ENCODE data around the gene HRH3. TPM values are rescaled to one million over a fixed set of nuclear protein-coding genes. Genes with fewer than 3 reads are reported as not detected.

Gene HRH3
- polyA plus RNA-seq, 5 donors = 0.06 TPM; not detected in 4

DNA sequence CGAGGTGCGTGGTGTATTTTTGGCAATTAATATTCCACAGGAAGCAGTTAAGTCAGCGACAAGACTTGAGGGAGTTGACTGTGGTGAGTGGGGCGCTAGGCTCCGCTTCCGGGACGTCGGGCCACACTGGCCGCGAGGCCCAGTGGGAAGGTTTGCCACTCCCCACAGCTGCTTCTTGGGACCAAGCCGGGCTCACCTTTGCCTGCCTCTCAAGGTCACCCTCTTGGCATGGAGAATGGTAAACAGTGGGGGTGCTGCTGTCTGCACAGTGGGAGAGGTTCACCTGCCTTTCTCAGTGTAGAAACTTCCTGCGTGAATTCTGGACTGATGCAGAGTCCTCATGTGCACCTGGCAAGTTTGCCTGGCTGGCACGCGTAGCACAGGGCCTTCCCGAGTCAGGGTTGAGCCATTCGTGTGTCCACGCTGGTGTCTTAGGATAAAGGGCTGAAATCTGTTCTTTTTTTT, 24.6 kb upstream of the HRH3 start:
- no peak for DNase-seq

DNA sequence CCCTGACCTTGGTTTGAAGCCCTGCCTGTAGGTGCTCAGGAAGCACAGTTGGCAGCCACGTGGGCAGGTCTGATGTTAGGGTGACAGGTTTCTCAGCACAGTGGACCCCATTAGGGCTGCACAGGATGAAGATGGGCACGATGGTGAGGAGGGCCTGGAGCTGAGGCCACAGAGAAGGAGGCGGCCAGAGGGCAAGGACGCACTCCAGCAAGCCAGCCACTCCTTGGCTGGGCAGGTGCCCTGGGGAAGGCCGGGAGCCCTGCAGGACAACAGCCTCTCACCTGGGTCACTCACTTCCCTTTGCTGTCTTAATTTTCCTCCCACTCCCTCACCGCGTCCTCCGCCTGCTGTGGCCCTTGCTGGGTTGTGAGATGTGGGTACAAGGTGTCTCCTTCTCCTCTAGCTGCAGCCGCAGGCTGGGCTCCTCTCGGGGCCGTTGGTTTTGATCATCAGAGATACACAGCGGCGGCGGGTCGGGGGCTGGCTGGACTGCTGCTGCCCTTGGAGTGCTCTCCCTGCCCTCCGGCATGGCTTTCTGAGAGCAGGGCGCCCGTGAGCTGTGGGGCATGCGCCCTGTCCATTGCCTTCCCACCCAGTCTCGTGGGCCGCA, 23.9 kb upstream of the HRH3 start:
- no peak for DNase-seq

DNA sequence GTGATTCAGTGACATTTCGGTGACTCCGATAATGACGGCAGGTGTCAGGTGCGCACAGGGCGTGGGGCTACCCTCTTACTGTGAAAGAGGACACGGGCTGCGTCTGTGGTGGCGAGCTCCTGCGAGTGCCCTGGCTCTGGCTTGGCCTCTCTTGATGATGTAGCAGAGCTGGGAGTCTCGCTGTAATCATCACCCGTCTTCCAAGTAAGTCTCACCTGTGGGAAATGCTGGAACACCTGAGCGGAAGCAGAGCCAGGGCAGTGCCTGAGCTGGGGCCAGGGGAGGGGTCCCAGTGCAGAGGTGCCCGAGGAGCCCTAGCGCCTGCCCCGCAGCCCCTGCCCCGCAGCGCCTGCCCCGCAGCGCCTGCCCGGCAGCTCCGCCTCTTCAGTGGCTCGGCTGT, 23.0 kb upstream of the HRH3 start:
- DNase-seq = no peak

DNA sequence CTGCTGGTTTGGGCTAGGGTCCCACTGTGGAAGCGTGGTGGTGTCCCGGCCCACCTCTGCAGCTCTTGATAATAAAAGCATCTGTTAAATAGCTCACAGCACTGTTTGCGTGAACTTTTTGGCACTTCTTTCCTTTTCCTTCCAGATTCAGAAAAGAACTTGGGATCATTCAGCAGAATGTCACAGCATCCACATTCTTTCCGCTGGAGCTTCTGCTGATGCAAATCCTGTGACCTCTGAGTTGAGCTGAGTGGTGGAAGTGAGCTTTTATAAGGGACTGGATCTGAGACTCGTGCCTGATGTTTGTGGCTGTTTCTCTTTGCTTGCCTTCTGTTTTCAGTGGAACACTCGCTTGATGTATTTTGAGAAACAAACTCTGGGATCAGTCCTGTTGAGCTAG, 22.1 kb upstream of the HRH3 start:
- no peak for DNase-seq

DNA sequence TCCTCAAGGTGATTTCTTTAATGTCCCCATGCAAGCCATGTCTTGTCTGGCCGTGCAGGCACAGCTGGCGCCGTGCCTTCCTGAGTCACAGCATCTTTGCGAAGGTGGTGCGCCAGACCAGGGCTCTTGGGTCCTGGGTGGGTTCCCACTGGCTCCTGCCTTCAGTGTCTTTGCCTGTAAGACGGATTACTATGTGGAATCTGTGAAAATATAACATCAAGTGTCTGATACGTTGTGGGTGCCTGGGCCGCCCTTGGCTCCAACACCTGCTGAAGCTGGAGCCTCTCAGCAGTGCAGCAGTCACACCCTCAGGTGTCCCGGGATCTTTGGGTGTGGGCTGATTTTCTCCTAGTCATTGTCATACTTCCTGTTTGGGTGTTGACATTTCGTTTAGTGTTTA, 21.4 kb upstream of the HRH3 start:
- no peak for DNase-seq

DNA sequence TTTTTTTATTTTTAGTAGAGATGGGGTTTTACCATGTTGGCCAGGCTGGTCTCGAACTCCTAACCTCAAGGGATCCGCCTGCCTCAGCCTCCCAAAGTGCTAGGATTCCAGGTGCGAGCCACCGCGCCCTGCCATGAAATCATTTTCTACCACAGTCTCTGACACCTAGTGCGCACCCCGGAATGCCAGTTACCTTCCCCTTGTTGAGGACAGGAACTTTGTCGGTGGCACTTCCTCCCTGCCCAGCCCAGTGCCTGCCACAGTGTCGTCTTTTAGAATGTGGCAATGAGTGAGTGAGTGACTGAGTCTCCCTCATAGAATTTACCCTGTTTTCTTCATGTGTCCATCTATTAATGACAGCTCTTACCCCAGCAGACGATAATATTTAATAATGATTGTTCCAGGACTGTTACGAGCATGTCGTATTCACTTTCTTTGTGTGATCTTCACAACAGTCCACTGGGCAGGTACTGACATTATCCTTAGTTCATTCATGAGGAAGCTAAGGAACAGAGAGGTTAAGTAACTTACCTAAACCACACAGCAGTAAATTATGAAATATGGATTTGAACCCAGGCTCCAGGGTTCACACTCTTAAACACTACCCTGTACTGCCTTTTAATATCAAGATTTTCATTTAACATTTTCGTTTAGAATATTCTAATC, 20.1 kb upstream of the HRH3 start:
- no peak for DNase-seq

DNA sequence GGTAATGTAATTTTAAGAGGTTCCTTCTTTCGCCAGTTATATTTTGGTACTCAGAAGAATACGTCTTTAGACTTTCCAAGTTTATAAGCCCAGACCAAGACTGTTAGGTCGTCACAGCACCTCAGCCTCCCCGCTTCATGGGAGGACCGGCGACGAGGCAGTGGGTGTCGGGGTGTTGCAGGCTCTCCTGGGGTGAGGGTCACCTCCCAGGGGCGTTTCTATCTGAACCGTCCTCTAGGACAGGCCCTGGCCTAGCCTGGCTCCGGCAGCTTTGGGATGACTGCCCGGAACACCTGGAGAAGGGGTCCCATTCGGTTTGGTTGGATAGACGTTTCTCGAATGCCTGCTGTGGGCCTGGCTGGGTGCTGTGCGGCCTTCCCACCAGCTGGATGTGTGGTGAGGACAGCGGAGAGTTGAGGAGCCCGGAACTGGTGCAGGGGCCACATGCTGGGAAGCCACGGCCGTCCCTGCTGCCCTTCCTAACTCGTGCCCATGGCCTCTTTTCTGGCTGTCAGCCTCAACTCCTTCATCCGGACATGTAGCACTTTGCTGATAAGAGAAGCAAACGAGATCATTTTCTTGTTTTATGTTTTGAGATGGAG, 19.3 kb upstream of the HRH3 start:
- no peak for DNase-seq

DNA sequence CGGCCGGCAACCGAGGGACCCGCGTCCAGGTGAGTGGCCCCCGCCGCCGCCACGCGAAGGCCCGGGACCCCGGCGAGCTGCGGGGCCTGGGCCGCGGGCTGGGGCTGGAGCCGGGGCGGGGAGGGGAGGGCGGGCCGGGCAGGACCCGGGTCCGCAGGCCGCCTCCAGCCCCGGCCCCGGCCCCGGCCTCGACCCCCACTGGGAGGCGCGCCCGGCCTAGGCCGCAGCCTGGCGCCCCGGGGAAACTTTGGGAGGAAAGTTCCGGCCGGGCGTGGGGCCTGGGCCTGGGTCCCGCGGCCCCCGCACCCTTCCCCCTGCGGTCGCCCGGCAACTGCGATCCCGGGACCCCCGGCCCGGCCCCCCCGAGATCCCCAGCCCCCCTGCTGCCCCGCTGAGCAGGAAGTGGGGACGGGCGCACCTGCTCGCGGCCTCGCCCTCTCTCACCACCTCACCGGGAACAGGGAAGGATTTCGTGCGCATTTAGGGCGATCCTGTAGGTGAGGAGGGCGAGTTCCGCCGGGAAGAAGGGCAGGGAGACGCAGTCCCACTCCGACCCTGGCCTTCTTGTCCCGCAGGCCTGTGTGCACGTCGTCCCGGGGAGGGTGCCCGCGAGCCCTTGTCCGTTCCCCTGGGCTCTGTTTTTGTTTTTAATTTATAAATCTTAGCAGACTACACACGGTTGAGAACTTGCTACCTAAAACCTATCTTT, 18.6 kb upstream of the HRH3 start:
- no peak for DNase-seq

DNA sequence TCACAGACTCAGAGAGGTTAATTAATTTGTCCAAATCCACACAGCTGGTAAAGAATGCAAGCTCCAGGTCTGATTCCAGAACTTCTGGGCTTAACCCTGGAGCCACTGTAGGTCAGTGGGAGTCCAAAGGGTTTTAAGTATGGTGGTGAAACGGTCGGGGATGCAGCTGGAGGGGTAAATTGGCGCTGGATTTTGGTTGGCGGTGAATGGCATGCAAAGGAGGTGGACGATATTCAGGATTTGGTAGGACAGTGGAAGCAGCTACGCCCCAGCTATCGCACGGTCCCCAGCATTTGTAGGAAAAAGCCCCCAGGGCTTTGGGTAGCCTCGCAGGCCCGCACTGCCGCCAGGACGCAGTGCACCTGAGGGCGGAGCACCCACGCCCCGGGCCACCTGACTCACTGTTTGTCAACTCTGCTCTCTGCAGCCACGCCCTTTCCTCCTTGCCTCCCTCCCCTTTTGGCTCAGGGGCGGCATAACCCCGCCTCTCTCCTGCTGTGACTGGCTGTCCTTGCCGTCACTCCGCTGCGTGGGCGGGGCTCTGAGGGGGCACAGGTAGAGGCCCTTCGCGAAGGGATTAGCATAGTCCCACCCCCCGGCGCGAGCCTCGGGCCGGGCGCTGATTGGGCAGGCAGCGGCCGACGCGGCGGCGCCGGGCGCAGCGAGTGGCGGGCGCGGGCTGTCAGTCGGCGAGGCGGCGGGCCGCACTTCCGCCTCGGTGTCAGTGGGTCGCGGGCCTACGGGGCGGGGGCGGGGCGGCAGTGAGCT, 17.9 kb upstream of the HRH3 start, which contains the start of gene OSBPL2:
TSS of gene OSBPL2 (plus strand) at position 721 of the 768 bp plus-strand sequence. CDS start 17,664 bp downstream, outside the sequence.
- peak; percentile 99 for DNase-seq

DNA sequence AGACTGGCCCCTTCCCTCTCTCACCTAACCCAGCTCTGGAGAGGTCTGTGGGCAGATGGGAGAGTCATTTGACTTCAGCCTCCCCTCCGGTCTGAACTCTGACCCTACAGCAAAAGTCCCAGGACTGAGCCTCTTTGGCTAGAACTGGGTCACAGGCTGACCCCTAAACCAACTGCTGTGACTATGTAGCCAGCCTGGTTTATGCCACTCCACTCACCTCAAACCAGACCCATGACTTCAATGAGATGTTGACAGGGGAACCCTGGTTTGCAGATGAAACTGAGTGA, 17.4 kb upstream of the HRH3 start:
- DNase-seq = no peak

DNA sequence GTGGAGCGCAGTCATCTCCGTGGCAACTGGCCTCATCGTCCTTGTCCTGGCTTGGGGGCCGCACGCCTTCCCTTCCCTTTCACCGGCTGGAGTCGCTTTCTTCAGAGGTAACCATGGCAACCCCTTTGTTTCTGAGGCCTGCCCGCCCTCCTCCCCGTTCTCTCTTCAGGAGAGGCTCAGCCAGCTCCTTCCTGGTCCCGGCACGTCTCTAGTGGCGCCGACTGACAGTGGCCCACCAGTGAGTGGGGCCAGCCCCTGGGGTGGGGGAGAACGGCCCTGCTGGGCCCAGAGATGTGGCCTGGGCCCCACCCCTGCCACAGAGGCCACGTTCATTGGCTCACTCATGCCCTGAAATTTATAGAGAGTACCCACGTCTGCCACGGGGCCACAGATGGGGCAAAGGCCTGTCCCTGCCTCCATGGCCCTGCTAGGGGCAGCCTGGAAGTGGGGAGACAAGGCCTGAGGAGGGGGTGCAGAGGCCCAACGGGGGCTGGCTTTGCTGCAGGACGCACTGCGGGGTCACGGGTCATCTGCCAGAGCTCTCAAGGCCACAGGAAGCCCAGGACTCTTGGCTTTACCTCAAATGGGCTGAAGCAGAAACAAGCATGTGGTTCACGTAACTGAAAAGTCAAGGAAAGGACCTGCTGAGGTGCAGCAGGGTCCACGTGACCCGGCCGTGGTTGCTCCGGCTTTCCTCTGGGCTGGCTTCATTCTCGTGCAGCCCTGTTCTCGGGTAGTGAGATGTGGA, 16.9 kb upstream of the HRH3 start:
- peak in 1 of 2 donors; percentile 35 for DNase-seq

DNA sequence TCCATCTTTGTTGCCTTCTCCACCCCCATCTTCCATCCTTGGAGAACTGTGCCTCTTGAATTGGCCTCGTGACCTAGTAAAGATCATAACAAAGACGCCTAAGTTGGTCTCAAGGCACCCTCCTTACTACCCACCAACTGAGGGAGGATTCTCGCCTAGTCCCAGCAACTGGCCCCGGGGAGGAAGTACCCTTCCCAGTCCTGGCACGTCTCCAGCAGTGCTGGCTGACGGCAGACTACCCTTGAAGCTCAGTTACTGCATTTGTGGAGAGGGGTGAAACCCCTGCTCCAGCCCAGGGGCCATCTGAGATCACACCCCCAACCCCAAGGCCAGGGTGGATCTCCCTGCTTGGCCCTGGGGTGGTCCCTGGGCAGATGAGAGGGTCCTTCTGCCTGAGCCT, 16.1 kb upstream of the HRH3 start:
- DNase-seq = no peak

DNA sequence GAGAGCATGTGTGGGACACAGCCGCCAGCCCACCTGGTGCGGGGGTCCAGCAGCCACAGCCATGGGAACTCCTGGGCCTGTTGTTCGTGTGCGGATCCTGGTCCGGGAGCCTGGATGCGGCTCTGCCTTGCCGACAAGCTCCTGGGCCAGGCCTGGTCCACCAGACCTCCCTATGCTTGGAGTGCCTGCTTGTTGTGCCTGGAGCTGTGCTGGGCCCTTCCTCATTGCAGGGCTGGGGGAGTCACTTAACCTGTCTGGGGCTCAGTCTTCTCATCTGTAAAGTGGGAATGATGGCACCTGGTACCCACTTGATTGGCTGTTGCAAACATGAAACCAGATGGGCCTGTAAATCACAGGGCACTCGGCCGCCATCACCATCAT, 15.7 kb upstream of the HRH3 start:
- no peak for DNase-seq

DNA sequence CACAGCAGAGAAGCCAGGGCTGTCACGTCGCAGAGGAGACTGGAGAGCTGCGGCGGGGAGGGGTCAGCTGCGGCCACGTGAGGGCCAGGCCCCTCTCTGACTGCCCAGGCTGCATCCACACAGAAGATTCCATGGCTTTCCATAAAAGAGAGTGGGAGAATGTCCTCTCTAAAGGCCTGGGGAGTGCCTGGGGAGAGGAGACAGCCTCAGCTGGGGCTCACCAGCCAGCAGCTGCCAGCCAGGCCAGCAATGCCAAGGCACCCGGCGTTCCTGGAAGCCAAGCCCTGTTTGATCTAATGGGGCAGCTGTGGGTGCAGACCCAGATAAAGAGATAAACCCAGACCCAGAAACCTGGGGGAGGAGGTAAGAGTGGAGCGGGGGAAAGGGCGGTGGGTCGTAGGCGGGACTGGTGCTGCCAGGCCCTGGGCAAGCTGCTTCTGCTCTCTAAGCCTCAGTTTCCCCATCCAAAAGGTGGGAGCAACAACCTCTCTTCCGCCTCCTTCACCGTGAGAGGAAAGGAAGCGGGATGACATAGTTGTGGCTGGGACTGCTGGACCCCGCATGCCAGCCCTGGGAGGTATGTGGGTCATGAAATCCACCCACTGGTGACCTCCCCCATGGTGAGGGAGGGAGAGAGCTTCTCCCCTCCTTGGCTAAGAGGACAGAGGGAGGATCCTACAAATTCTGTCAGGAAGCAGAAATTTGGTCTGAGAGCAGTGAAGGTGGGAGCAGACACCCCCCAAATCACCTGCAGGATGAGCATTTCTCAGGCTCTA, 15.1 kb upstream of the HRH3 start:
- no peak for DNase-seq

DNA sequence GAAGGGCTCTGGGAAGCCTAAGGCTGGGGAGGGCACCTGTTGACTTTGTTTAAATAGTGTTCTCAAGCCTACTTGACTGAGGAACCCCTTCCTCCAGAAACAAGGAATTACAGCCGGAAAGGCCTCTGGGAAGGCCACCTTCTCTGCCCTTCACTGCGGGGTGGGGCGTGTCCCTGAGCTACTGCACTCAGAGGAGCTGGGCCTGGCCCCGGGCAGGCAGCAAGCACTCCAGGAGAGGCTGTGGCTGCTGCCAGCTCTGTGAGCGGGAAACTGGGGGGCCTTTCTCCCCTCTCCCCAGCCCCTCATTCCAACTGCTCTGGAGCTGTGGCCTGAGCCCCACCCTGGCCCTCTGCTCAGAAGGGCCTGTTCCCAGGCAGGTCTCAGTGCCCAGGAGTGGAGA, 14.3 kb upstream of the HRH3 start:
- no peak for DNase-seq

DNA sequence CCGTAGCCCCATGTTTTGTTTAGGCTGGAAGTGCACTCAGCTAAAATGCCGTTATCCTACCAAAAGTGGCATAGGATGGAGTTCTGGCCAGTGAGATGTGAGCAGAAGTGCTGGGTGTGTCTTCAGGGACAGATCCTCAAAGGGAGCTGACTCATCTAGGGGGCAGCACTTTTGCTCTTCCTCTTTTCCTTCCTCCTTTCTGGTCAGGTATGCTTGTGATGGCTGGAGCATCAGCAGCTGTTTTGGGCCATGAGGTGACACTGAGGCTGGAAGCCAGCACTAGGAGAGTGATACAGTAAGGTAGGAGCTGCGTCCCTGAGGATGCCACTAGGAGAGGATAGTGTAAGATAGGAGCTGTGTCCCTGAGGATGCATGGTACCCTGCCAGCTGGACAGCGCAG, 13.6 kb upstream of the HRH3 start:
- DNase-seq = no peak

DNA sequence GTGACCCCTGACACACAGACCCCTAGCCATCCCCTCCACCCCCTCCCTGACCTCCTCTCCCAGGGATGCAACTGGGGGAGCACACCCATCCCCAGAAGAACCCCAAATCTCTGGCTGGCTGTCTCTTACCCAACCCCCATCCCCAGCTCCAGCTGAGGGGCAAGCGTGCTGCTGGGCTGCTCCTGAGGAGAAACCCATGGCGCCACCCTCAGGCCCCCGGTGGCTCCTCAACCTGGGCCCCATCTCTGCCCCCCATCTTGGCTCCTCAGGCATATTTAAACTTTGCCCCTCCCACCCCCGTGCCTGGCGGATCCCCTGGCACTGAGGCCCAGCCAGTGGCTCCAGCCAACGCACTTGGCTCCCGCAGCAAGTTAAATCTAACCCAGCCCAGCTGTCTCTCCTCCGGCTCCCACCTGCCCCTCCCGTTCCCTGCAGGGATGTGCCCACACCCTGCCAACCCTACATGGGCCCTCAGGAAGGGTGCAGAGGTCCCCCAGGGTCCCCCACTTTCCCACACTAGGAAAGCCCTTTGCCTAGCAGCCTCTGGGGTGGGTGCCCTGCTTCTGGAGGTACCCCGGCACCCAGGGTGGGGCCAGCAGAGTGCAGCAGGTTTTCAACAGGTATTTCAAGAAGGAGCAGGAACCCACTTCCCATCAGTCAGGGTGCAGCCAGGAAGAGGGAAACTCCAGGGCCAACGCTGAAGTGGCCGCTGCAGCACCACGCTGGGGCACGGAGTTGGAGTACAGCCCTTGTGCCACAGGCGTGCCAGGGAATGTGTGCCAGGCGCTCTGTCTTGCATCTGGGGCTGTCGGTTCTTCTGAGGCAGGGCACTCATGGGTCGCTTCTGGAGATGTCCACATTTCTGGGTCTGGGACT, 12.9 kb upstream of the HRH3 start:
- DNase-seq = no peak

DNA sequence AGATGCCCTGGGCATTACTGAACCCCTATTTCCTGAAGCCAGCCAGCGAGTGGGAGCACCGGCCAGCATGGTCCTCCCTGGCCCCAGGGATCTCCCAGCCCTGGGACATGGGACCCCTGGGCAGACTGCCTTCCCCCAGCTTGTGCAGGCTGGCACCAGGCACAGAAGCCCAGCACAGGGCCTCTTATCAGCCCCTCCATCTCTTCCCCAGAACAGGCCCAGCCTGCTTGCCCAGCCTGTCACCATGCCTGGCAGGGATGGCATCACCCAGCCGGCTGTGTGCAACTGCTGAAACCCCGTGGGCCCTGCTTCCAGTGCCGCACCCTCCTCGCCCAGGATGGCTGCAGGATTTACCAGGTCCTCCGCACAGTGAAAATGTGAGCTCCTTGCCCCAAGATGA, 12.1 kb upstream of the HRH3 start:
- no peak for DNase-seq

DNA sequence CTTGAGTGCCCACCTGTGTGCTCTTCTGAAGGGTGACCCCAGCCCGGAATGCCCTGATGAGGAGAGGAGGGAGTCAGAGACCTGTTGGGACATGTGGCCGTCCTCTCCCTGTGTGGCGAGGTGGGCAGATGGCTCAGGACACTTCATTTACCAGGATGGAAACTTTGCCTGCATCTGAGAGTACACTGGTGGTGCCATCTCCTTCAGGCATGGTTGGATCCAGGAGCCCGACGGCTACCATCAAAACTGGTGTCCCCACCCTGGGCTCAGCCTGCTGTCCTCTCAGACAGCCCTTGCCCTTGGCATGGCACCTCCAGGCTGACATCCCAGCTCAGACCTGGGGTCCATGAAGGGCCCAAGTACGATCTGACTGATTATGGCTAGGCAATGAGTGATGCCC, 11.2 kb upstream of the HRH3 start:
- DNase-seq = no peak

DNA sequence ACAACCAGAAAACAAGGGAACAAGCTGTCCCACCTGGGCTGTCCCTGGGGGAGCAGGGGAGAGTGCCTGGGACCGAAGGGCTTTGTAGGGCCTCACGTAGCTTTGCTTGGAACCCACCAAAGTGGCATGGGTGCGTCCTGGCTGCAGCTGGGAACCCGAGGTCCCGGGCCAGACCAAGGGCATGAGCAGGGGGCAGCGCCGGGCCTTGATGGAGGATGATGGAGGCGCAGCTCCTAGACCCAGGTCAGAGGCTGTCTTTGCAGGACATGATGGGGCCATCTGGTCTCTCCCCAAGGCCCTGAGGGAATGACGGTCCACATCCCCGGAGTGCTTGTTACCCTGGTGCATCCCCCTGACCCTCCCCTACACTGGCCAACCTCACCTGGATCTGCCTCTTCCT, 10.6 kb upstream of the HRH3 start:
- no peak for DNase-seq
